Subcutaneous adipose tissue (tissue), 4 donors: ENCODE results near the gene BCKDHB. TPM values are rescaled to one million over a fixed set of nuclear protein-coding genes. Genes with fewer than 3 reads are reported as not detected.

Experiments used
- CTCF ChIP-seq: fragments of 450-650 bp; IDR thresholded peaks from one replicate; pipeline ENCODE4 v1.5.1; 2016; ENCODE audit warnings: low read depth, mild to moderate bottlenecking, control low read depth, antibody characterized with exemption, moderate library complexity
- total RNA-seq, 4 donors: library from RNA; depleted of rRNA; stranded (reverse); fragments of >200 nt; gene quantifications; one replicate each; pipeline ENCODE4 v1.1.0, GENCODE V29; 2016

Gene BCKDHB
- total RNA-seq, 4 donors from 2014 or later = 15.5 to 41.3 (median 24.2) TPM

- TF ChIP-seq CTCF = no peak
Measured at GRCh38 chr6:80356545-80356944, 250.1 kb downstream of the BCKDHB start.

GRCh38 chr6:80357081-80357480 lies 250.6 kb downstream of the BCKDHB start:
- no peak for TF ChIP-seq CTCF

GRCh38 chr6:80357674-80358073 lies 251.2 kb downstream of the BCKDHB start:
- TF ChIP-seq CTCF = no peak

- no peak for TF ChIP-seq CTCF
Measured at GRCh38 chr6:80363501-80364122, 257.1 kb downstream of the BCKDHB start.

GRCh38 chr6:80364149-80364548 lies 257.7 kb downstream of the BCKDHB start:
- TF ChIP-seq CTCF = no peak

- TF ChIP-seq CTCF = no peak
Measured at GRCh38 chr6:80366051-80366450, 259.6 kb downstream of the BCKDHB start.

- TF ChIP-seq CTCF = no peak
Measured at GRCh38 chr6:80366714-80367113, 260.2 kb downstream of the BCKDHB start.
